ENCODE measurements around the gene ZFP36L2. TPM values are rescaled to one million over a fixed set of nuclear protein-coding genes. Genes with fewer than 3 reads are reported as not detected.
A peak's percentile ranks its signal among the peaks of the same experiment; 100 is the strongest.

ZFP36L2 gene
- total and polyA plus RNA-seq, 10 of the 15 experiments (the other 5 are each of a cell fraction or from before 2014, with no cell fraction given), result 4.3 to 64.9 (median 19.5) TPM

GRCh38 chr2:43225093-43225787, 1.2 kb downstream of the ZFP36L2 start (continued):
- TF ChIP-seq SKIL (IDR thresholded peaks at IDR 0.05; ENCODE audit: low read depth, poor library complexity, severe bottlenecking) (no peak), BCL11A (IDR thresholded peaks at IDR 0.05; ENCODE audit: low read depth, low read length) (no peak), BHLHE40 (IDR thresholded peaks at IDR 0.05; ENCODE audit: borderline replicate concordance in 1 of 2, low read depth in 2 of 2, low read length in 1 of 2) (peak; percentile 83 to 96), CUX1 (IDR thresholded peaks at IDR 0.05; ENCODE audit: insufficient replicate concordance, low read depth, low read length) (no peak)
